GM12892 (cell line): ENCODE measurements around the gene ZNF610. TPM values are rescaled to one million over a fixed set of nuclear protein-coding genes. Genes with fewer than 3 reads are reported as not detected.
"Not testable (repeated sequence)": the region's sequence is repeated elsewhere in the genome, so short reads cannot be mapped to it uniquely, and the experiment has no call there.

Experiments
- DNase-seq: peaks from one replicate; pipeline ENCODE4 v3.0.0; 2011; ENCODE audit not compliant: insufficient read length
- FAIRE-seq: peaks from 2 replicates; lab custom pipeline; 2011; peaks lifted over from hg19 to GRCh38; lab: Jason Lieb, UNC
- POLR2A ChIP-seq: IDR thresholded peaks from 2 replicates; pipeline ENCODE4 v1.6.1; 2011; ENCODE audit warnings: low read depth, low read length, control low read depth
- POLR2AphosphoS5 ChIP-seq: IDR thresholded peaks from 2 replicates; pipeline ENCODE4 v1.6.1; 2011; ENCODE audit warnings: low read depth, low read length, control low read depth
- TAF1 ChIP-seq: IDR thresholded peaks from 2 replicates; pipeline ENCODE4 v1.6.1; 2011; ENCODE audit warnings: low read depth, mild to moderate bottlenecking, control low read depth, low read length, borderline replicate concordance
- polyA plus RNA-seq: library from polyadenylated mRNA; unstranded; fragments of >200 nt; gene quantifications from one replicate; pipeline ENCODE4 v1.2.1, GENCODE V29; 2012; ENCODE audit warnings: missing spikeins, inconsistent platforms; ENCODE audit not compliant: missing spikeins

ZNF610 gene
- 1.4 TPM for polyA plus RNA-seq

DNA sequence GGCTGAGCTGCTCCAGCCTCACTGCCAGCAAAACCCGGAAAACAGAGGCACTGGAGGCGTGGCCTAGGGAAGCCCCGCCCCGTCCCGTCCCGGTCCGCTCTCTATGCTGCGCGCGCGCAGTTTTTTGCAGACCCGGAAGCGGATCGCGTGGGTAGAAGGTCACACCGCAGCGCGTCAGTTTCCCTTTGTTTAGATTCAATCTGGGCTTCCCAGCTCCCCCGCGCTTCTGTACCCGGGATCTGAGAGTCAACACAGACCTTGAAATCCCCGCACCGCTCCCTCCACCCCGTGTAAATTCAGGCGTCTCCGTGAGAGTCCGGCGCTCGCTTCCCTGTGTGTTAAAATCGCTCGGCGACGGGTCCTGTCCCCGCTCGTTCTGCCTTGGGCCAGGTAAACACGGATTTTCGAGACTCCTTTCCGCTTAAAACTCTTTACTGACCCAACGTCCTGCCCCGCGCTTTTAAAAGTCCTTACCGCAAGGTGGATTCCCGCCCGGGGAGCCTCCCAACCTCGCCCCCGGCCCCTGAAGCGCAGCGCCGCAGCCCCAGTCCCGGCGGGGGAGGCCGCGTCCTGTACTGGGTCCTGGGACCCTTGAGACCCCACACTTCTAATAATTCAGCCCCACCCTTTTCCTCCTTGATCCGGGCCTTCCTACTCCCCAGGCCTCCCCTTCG, at the start of gene ZNF610:
ZNF610 (plus strand) TSS at position 127 of the 674 bp plus-strand sequence. CDS start 12,930 bp downstream, outside the sequence.
- DNase-seq (peak; percentile 50), FAIRE-seq (no peak)
- TF ChIP-seq TAF1 (no peak), POLR2AphosphoS5 (peak; percentile 65), POLR2A (peak; percentile 58; the same call in 1 of the 2 replicates)

GRCh38 chr19:52286256-52286655, 49.8 kb upstream of the ZNF610 start:
- no peak for DNase-seq
- TF ChIP-seq POLR2AphosphoS5 (no peak), TAF1 (no peak), POLR2A (no peak)
- FAIRE-seq = no peak

DNA sequence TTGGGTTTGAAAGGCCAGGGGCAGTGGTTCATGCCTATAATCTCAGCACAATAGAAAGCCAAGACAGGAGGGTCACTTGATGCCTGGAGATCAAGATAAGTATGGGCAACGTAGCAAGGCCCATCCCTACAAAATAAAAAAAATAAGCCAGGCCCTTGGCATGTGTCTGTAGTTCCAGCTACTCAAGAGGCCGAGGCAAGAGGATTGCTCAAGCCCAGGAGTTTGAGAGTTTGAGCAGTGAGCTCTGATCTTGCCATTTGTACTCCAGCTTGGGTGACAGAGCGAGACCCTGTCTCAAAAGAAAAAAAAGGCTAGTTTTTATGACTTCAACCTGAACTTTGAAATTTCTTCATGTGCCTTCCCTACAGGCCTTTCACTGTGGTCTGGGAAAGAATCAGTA, 44.3 kb upstream of the ZNF610 start:
- DNase-seq (no peak), FAIRE-seq (no peak)
- no peak for TF ChIP-seq TAF1
- no peak for TF ChIP-seq POLR2AphosphoS5
- TF ChIP-seq POLR2A = peak; percentile 12; the same call in 1 of the 2 replicates

DNA sequence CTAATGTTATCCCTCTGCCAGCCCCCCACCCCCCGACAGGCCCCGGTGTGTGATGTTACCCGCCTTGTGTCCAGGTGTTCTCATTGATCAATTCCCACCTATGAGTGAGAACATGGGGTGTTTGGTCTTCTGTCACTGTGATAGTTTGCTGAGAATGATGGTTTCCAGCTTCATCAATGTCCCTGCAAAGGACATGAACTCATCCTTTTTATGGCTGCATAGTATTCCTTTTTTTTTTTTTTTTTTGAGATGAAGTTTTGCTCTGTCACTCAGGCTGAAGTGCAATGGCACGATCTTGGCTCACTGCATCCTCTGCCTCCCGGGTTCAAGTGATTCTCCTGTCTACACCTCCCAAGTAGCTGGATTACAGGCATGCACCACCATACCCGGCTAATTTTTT, 43.1 kb upstream of the ZNF610 start:
- not testable (repeated sequence) for FAIRE-seq, DNase-seq

GRCh38 chr19:52296400-52296772, 39.7 kb upstream of the ZNF610 start:
- DNase-seq (no peak), FAIRE-seq (no peak)
- TF ChIP-seq POLR2A (no peak), POLR2AphosphoS5 (no peak), TAF1 (no peak)

- peak; percentile 56 for FAIRE-seq
- peak; percentile 74 for TF ChIP-seq POLR2A
- TF ChIP-seq POLR2AphosphoS5 = peak; percentile 52; the same call in 1 of the 2 replicates
- TF ChIP-seq TAF1 = no peak
- DNase-seq = peak; percentile 47
These were observed 39.1 kb upstream of the ZNF610 start, which contains the start of gene ZNF480 for GRCh38 chr19:52296773-52297600. ZNF480 (plus strand) TSS chr19:52297169; CDS start chr19:52300413, 3,244 bp downstream.

DNA sequence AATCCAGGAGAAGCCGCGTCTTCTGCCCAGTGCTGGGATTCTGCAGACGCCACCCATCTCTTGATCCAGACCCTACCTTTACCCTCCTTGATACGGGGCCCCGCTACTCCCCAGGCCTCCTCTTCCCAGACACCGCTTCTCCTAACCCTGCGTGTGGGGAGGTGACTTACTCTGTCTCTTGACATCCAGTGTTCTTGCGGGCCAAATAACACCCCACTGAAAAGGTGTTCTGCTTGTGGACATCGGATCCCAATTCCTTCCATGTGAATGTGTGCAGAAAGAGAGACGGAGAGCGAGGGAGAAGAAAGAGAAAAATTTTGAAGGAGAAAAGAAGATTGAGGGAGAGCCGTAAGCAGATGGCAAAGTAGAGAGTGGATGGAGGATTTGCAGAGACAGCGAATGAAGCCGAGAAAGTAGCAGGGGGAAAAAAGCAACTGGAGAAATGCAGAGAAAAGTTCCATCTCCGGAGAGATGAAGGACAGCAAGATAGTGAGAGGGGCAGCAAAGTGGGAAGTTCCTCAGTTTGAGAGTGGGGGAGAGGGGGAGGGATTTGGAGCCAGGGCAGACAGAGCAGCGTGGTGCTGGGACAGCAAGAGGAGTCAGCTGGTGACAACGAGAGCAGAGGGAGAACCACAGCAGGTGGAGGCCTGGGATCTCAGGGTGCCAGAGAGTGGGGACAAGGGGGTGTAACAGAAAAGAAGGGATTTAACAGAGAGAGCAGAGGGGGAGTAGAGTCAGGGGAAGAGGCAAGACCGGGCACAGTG, 38.3 kb upstream of the ZNF610 start:
- no peak for TF ChIP-seq TAF1
- no peak for TF ChIP-seq POLR2A
- no peak for TF ChIP-seq POLR2AphosphoS5
- DNase-seq (no peak), FAIRE-seq (no peak)

GRCh38 chr19:52307275-52307674, 28.8 kb upstream of the ZNF610 start:
- TF ChIP-seq POLR2AphosphoS5 = no peak
- TF ChIP-seq POLR2A = no peak
- no peak for TF ChIP-seq TAF1
- no peak for DNase-seq
- FAIRE-seq = no peak

- TF ChIP-seq TAF1 (no peak), POLR2A (no peak), POLR2AphosphoS5 (no peak)
- FAIRE-seq (no peak), DNase-seq (no peak)
These were observed 13.6 kb upstream of the ZNF610 start for GRCh38 chr19:52322429-52322828.

- TF ChIP-seq POLR2AphosphoS5 = no peak
- no peak for TF ChIP-seq POLR2A
- no peak for TF ChIP-seq TAF1
- FAIRE-seq = no peak
- DNase-seq = no peak
These were observed 4.3 kb upstream of the ZNF610 start for GRCh38 chr19:52331757-52332156.

- FAIRE-seq (no peak), DNase-seq (no peak)
- TF ChIP-seq POLR2A (no peak), POLR2AphosphoS5 (no peak), TAF1 (no peak; the same call in 1 of the 2 replicates)
These were observed 301 bp upstream of the ZNF610 start for GRCh38 chr19:52335768-52336116.

DNA sequence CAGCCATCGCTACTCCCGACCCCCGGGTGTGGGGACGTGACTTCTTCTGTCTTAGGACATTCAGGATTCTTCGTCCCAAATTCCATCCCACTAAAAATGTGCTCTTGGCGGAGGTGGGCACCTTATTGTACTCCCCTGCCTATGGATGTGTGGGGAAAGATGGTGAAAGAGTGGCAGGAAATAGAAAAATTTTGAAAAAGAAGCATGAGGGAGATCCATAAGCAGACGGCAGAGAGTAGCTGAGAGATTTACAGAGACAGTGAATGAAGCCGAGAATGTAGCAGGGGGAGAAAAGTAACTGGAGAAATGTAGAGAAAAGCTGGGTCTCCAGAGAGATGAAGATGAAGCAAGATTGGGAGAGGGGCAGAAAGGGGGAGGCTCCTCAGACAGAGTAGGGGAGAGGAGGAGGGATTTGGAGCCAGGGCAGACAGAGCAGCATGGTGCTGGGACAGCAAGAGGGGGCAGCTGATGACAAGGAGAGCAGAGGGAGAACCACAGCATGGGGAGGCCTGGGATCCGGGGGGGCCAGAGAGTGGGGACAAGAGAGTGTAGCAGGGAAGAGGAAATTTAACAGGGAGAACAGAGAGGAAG, 843 bp downstream of the ZNF610 start:
- no peak for DNase-seq
- TF ChIP-seq POLR2AphosphoS5 (no peak), TAF1 (no peak), POLR2A (no peak)
- no peak for FAIRE-seq

- not testable (repeated sequence) for DNase-seq, FAIRE-seq
These were observed 3.0 kb downstream of the ZNF610 start for GRCh38 chr19:52339022-52339421.
